ENCODE measurements around the gene IFRD2.
"Not testable (repeated sequence)": the region's sequence is repeated elsewhere in the genome, so short reads cannot be mapped to it uniquely, and the experiment has no call there.

Gene IFRD2

DNA sequence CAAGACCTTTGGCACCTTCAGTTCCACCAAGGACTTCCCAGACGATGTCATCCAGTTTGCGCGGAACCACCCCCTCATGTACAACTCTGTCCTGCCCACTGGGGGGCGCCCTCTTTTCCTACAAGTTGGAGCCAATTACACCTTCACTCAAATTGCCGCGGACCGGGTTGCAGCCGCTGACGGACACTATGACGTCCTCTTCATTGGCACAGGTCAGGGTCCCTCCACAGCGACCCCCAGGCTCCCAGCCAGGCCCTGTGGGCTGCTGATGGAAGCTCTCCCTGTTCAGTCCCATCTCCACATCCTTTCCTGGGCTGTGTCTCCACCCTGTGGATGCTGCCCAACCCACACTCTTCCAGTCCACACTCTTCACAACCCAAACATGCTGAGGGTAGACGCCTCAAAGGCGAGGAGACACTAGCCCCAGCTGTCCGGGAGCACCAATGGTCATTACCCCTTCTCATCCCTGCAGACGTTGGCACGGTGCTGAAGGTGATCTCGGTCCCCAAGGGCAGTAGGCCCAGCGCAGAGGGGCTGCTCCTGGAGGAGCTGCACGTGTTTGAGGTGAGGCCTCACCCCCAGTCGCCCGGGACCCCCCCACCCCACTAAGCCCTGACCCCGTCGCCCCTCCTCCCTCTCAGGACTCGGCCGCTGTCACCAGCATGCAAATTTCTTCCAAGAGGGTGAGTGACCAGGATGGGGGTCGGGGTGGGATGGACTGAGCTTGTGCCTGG, 17.7 kb downstream of the IFRD2 start:
- no peaks in the 10 kb centered on the region for H4K20me1 ChIP-seq (ENCODE audit: insufficient read depth, low read length, poor library complexity, severe bottlenecking)
- no peaks in the 10 kb centered on the region for H3K27me3 ChIP-seq (ENCODE audit: insufficient read depth, low read length, poor library complexity, severe bottlenecking)
- no peaks in the 10 kb centered on the region for H3K4me1 ChIP-seq (ENCODE audit: insufficient read depth, low read length, poor library complexity, severe bottlenecking)
- no peaks in the 10 kb centered on the region for H3K79me2 ChIP-seq (ENCODE audit: insufficient read depth, low read length)
- H3K4me2 ChIP-seq (ENCODE audit: low read depth, low read length, poor library complexity, severe bottlenecking) = no peak overlapping the region
- no peak overlapping the region for H3K4me3 ChIP-seq (ENCODE audit: low read length, poor library complexity, severe bottlenecking)
- H3K36me3 ChIP-seq (ENCODE audit: insufficient read depth, low read length) = no peaks in the 10 kb centered on the region
- no peaks in the 10 kb centered on the region for H3F3A ChIP-seq (ENCODE audit: low read depth)
- no peak for TF ChIP-seq EZH2phosphoT487 (IDR thresholded peaks at IDR 0.05; ENCODE audit: borderline replicate concordance)
- TF ChIP-seq, protein P1, sequence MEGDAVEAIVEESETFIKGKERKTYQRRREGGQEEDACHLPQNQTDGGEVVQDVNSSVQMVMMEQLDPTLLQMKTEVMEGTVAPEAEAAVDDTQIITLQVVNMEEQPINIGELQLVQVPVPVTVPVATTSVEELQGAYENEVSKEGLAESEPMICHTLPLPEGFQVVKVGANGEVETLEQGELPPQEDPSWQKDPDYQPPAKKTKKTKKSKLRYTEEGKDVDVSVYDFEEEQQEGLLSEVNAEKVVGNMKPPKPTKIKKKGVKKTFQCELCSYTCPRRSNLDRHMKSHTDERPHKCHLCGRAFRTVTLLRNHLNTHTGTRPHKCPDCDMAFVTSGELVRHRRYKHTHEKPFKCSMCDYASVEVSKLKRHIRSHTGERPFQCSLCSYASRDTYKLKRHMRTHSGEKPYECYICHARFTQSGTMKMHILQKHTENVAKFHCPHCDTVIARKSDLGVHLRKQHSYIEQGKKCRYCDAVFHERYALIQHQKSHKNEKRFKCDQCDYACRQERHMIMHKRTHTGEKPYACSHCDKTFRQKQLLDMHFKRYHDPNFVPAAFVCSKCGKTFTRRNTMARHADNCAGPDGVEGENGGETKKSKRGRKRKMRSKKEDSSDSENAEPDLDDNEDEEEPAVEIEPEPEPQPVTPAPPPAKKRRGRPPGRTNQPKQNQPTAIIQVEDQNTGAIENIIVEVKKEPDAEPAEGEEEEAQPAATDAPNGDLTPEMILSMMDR (conservative IDR thresholded peaks at IDR 0.05; ENCODE audit: low read length) = peak; percentile 98
- no peaks in the 10 kb centered on the region for H3K9me3 ChIP-seq (ENCODE audit: insufficient read depth, low read depth, low read length)
- no peak overlapping the region for H3K9ac ChIP-seq (ENCODE audit: low read depth, low read length, poor library complexity, severe bottlenecking)
- 0 out of 2 replicates have a peak overlapping the region, but pooled peaks have one; percentile 44 for H2AFZ ChIP-seq (ENCODE audit: low read length)
- H3K9me2 ChIP-seq (replicated peaks; ENCODE audit: low read depth, low read length) = no peaks in the 10 kb centered on the region

DNA sequence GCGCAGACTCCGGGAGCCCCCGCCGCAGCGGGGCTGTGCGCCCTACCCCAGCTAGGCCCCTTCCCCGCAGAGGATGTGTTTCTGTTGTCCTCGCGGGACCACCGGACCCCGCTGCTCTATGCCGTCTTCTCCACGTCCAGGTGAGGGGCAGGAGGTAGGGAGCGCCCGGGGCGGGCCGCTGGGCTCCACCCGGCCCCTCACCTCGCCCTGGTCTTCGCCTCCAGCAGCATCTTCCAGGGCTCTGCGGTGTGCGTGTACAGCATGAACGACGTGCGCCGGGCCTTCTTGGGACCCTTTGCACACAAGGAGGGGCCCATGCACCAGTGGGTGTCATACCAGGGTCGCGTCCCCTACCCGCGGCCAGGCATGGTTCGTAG, 18.6 kb downstream of the IFRD2 start:
- TF ChIP-seq, protein P1 (conservative IDR thresholded peaks at IDR 0.05; ENCODE audit: low read length) = no peak
- no peak for TF ChIP-seq EZH2phosphoT487 (IDR thresholded peaks at IDR 0.05; ENCODE audit: borderline replicate concordance)
- no peaks in the 10 kb centered on the region for H4K20me1 ChIP-seq (ENCODE audit: insufficient read depth, low read length, poor library complexity, severe bottlenecking)
- H3F3A ChIP-seq (ENCODE audit: low read depth) = no peaks in the 10 kb centered on the region
- no peaks in the 10 kb centered on the region for H3K79me2 ChIP-seq (ENCODE audit: insufficient read depth, low read length)
- no peaks in the 10 kb centered on the region for H3K9me3 ChIP-seq (ENCODE audit: insufficient read depth, low read depth, low read length)
- H3K4me3 ChIP-seq (ENCODE audit: low read length, poor library complexity, severe bottlenecking) = no peak overlapping the region
- H2AFZ ChIP-seq (ENCODE audit: low read length) = no peak overlapping the region
- H3K4me1 ChIP-seq (ENCODE audit: insufficient read depth, low read length, poor library complexity, severe bottlenecking) = no peaks in the 10 kb centered on the region
- H3K9ac ChIP-seq (ENCODE audit: low read depth, low read length, poor library complexity, severe bottlenecking) = no peak overlapping the region
- no peaks in the 10 kb centered on the region for H3K9me2 ChIP-seq (replicated peaks; ENCODE audit: low read depth, low read length)
- no peaks in the 10 kb centered on the region for H3K36me3 ChIP-seq (ENCODE audit: insufficient read depth, low read length)
- H3K27me3 ChIP-seq (ENCODE audit: insufficient read depth, low read length, poor library complexity, severe bottlenecking) = no peaks in the 10 kb centered on the region
- no peak overlapping the region for H3K4me2 ChIP-seq (ENCODE audit: low read depth, low read length, poor library complexity, severe bottlenecking)

DNA sequence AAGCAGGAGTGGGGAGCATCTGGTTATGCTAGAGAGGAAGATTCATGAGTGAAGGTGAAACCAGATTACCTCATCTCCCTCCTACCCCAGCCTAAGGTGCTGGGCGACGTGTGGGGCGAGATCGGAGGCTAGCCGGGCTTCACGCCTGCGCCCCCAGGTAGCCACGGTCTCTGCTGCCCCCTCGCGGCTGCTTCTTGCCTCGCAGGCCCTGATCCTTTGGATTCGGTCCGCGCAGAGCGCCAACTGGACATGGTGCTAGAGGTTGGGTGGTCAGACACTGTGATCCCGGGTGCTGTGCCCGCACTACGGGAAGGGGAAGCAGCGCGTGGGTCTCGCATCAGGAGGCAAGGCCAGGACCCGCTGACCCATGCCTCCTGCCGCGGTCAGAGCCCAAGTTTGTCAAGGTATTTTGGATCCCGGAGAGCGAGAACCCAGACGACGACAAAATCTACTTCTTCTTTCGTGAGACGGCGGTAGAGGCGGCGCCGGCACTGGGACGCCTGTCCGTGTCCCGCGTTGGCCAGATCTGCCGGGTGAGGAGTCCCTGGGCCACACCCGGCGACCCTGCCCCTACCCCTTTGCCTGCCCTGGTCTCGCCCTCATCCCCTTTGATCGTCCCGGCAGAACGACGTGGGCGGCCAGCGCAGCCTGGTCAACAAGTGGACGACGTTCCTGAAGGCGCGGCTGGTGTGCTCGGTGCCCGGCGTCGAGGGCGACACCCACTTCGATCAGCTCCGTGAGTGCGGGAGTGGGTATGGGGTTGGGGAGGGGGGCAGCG, 19.1 kb downstream of the IFRD2 start:
- Histone ChIP-seq H3K27me3 (ENCODE audit: insufficient read depth, low read length, poor library complexity, severe bottlenecking) (no peaks in the 10 kb centered on the region), H3K36me3 (ENCODE audit: insufficient read depth, low read length) (no peaks in the 10 kb centered on the region), H3K9me2 (replicated peaks; ENCODE audit: low read depth, low read length) (no peaks in the 10 kb centered on the region), H4K20me1 (ENCODE audit: insufficient read depth, low read length, poor library complexity, severe bottlenecking) (no peaks in the 10 kb centered on the region), H3K9ac (ENCODE audit: low read depth, low read length, poor library complexity, severe bottlenecking) (no peak overlapping the region), H3F3A (ENCODE audit: low read depth) (no peaks in the 10 kb centered on the region), H3K79me2 (ENCODE audit: insufficient read depth, low read length) (no peaks in the 10 kb centered on the region), H3K9me3 (ENCODE audit: insufficient read depth, low read depth, low read length) (no peaks in the 10 kb centered on the region), H3K4me3 (ENCODE audit: low read length, poor library complexity, severe bottlenecking) (no peak overlapping the region), H2AFZ (ENCODE audit: low read length) (no peak overlapping the region), H3K4me1 (ENCODE audit: insufficient read depth, low read length, poor library complexity, severe bottlenecking) (no peaks in the 10 kb centered on the region), H3K4me2 (ENCODE audit: low read depth, low read length, poor library complexity, severe bottlenecking) (no peak overlapping the region)
- no peak for TF ChIP-seq EZH2phosphoT487 (IDR thresholded peaks at IDR 0.05; ENCODE audit: borderline replicate concordance)
- TF ChIP-seq, protein P1 (conservative IDR thresholded peaks at IDR 0.05; ENCODE audit: low read length) = peak; percentile 87

DNA sequence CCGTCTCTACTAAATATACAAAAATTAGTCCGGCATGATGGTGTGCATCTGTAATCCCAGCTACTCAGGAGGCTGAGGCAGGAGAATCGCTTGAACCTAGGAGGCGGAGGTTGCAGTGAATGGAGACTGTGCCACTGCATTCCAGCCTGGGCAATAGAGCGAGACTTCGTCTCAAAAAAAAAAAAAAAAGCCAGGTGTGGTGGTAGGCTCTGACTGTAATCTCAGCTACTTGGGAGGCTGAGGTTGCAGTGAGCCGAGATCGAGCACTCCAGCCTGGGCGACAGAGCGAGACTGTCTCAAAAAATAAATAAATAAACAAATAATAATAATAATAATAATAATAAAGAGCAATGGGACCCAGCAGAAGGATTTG, 19.7 kb downstream of the IFRD2 start:
- H3K9ac ChIP-seq (ENCODE audit: low read depth, low read length, poor library complexity, severe bottlenecking); H3K9me2 ChIP-seq (replicated peaks; ENCODE audit: low read depth, low read length); H3K4me2 ChIP-seq (ENCODE audit: low read depth, low read length, poor library complexity, severe bottlenecking); H3K27me3 ChIP-seq (ENCODE audit: insufficient read depth, low read length, poor library complexity, severe bottlenecking); H3K4me1 ChIP-seq (ENCODE audit: insufficient read depth, low read length, poor library complexity, severe bottlenecking); H4K20me1 ChIP-seq (ENCODE audit: insufficient read depth, low read length, poor library complexity, severe bottlenecking); H3K9me3 ChIP-seq (ENCODE audit: insufficient read depth, low read depth, low read length); H3F3A ChIP-seq (ENCODE audit: low read depth); H3K4me3 ChIP-seq (ENCODE audit: low read length, poor library complexity, severe bottlenecking); H3K79me2 ChIP-seq (ENCODE audit: insufficient read depth, low read length); H2AFZ ChIP-seq (ENCODE audit: low read length); H3K36me3 ChIP-seq (ENCODE audit: insufficient read depth, low read length): not testable (repeated sequence)

Measured in Loucy (cell line).